GM23338 (cell line): ENCODE measurements around the gene MAP2K5.

Experiments used
- EZH2 ChIP-seq: fragments of 200-600 bp; sonication (generic); IDR thresholded peaks from one replicate; pipeline ENCODE4 v1.8.0; 2017; ENCODE audit warnings: antibody characterized with exemption, mild to moderate bottlenecking, low read depth; ENCODE audit not compliant: unreplicated experiment
- EZH2phosphoT487 ChIP-seq: fragments of 200-600 bp; sonication (generic); IDR thresholded peaks from one replicate; pipeline ENCODE4 v1.8.1; 2018; ENCODE audit warnings: antibody characterized with exemption; ENCODE audit not compliant: unreplicated experiment
- POLR2AphosphoS5 ChIP-seq: IDR thresholded peaks from 2 replicates; pipeline ENCODE4 v1.6.1; 2016; ENCODE audit warnings: antibody characterized with exemption, low read depth
- ZNF114 ChIP-seq: fragments of 250-450 bp; sonication (Bioruptor Pico); IDR thresholded peaks from 2 replicates; pipeline ENCODE4 v1.5.0; 2020; ENCODE audit warnings: mild to moderate bottlenecking, moderate library complexity
- TF ChIP-seq, protein P1 (sequence below): IDR thresholded peaks from 2 replicates; pipeline ENCODE4 v1.6.1; 2016; ENCODE audit warnings: antibody characterized with exemption
- TF ChIP-seq, protein P2 (sequence below), 2 experiments: fragments of 200-600 bp in 1 of 2; sonication (generic) in 1 of 2; conservative IDR thresholded peaks; 2 replicates each; pipeline versions ENCODE4 v1.5.1 to v1.6.1; 2016 to 2017; ENCODE audit warnings: antibody characterized with exemption in 2 of 2, low read depth in 2 of 2, mild to moderate bottlenecking in 2 of 2, moderate library complexity in 1 of 2
- TF ChIP-seq, protein P3 (sequence below): IDR thresholded peaks from one replicate; pipeline ENCODE4 v1.6.1; 2018; ENCODE audit warnings: antibody characterized with exemption; ENCODE audit not compliant: unreplicated experiment

DNA sequence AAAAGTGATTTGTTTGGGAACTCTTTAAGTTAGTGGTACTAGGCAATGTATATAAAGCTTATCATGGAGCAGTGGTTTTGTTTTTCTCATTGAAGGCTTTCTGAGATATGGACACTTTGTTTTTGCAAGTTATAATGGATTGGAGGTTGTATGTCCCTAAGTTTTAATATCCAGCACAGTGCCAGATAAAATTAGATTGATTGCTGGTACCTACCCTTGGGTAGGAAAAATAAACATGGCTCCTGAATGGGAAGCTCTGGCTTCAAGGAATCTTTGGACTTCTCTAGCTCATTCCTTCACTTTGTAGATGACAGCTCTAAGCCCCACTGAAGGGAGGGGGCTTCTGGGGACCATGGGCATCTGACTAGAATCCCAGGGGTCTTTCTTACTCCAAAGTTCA, 201.1 kb downstream of the MAP2K5 start:
- TF ChIP-seq, protein P1, sequence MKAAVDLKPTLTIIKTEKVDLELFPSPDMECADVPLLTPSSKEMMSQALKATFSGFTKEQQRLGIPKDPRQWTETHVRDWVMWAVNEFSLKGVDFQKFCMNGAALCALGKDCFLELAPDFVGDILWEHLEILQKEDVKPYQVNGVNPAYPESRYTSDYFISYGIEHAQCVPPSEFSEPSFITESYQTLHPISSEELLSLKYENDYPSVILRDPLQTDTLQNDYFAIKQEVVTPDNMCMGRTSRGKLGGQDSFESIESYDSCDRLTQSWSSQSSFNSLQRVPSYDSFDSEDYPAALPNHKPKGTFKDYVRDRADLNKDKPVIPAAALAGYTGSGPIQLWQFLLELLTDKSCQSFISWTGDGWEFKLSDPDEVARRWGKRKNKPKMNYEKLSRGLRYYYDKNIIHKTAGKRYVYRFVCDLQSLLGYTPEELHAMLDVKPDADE: no peak
- TF ChIP-seq, protein P2, sequence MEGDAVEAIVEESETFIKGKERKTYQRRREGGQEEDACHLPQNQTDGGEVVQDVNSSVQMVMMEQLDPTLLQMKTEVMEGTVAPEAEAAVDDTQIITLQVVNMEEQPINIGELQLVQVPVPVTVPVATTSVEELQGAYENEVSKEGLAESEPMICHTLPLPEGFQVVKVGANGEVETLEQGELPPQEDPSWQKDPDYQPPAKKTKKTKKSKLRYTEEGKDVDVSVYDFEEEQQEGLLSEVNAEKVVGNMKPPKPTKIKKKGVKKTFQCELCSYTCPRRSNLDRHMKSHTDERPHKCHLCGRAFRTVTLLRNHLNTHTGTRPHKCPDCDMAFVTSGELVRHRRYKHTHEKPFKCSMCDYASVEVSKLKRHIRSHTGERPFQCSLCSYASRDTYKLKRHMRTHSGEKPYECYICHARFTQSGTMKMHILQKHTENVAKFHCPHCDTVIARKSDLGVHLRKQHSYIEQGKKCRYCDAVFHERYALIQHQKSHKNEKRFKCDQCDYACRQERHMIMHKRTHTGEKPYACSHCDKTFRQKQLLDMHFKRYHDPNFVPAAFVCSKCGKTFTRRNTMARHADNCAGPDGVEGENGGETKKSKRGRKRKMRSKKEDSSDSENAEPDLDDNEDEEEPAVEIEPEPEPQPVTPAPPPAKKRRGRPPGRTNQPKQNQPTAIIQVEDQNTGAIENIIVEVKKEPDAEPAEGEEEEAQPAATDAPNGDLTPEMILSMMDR (conservative IDR thresholded peaks at IDR 0.05; ENCODE audit: low read depth in 2 of 2): no peak
- no peak for TF ChIP-seq EZH2
- no peak for TF ChIP-seq POLR2AphosphoS5
- TF ChIP-seq, protein P3, sequence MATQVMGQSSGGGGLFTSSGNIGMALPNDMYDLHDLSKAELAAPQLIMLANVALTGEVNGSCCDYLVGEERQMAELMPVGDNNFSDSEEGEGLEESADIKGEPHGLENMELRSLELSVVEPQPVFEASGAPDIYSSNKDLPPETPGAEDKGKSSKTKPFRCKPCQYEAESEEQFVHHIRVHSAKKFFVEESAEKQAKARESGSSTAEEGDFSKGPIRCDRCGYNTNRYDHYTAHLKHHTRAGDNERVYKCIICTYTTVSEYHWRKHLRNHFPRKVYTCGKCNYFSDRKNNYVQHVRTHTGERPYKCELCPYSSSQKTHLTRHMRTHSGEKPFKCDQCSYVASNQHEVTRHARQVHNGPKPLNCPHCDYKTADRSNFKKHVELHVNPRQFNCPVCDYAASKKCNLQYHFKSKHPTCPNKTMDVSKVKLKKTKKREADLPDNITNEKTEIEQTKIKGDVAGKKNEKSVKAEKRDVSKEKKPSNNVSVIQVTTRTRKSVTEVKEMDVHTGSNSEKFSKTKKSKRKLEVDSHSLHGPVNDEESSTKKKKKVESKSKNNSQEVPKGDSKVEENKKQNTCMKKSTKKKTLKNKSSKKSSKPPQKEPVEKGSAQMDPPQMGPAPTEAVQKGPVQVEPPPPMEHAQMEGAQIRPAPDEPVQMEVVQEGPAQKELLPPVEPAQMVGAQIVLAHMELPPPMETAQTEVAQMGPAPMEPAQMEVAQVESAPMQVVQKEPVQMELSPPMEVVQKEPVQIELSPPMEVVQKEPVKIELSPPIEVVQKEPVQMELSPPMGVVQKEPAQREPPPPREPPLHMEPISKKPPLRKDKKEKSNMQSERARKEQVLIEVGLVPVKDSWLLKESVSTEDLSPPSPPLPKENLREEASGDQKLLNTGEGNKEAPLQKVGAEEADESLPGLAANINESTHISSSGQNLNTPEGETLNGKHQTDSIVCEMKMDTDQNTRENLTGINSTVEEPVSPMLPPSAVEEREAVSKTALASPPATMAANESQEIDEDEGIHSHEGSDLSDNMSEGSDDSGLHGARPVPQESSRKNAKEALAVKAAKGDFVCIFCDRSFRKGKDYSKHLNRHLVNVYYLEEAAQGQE: no peak
- no peak for TF ChIP-seq EZH2phosphoT487
- TF ChIP-seq ZNF114 (CRISPR knock-in tag): no peak
